Karpas-422 (cell line): ENCODE data around the gene SEMA3D. TPM values are rescaled to one million over a fixed set of nuclear protein-coding genes. Genes with fewer than 3 reads are reported as not detected.

Source experiments
- DNase-seq: peaks from one replicate; pipeline ENCODE4 v3.0.0-alpha.2; 2015
- H2AFZ ChIP-seq: fragments of 200-600 bp; sonication (generic); 2 replicates; pipeline ENCODE4 v1.6.1; 2014; ENCODE audit warnings: antibody characterized with exemption, low read length, mixed read lengths
- H3K27ac ChIP-seq: fragments of 200-600 bp; sonication (generic); 2 replicates; pipeline ENCODE4 v1.5.1; 2014; ENCODE audit warnings: mild to moderate bottlenecking, low read length, moderate library complexity
- H3K27me3 ChIP-seq: fragments of 200-600 bp; sonication (generic); 2 replicates; pipeline ENCODE4 v1.6.1; 2014; ENCODE audit warnings: low read length, mixed read lengths
- H3K36me3 ChIP-seq: fragments of 200-600 bp; sonication (generic); 2 replicates; pipeline ENCODE4 v1.6.1; 2014; ENCODE audit warnings: low read length, mixed read lengths; ENCODE audit not compliant: insufficient read depth
- H3K4me1 ChIP-seq: fragments of 200-600 bp; sonication (generic); 2 replicates; pipeline ENCODE4 v1.6.1; 2014; ENCODE audit warnings: mild to moderate bottlenecking, low read length, mixed read lengths
- H3K4me2 ChIP-seq: fragments of 200-600 bp; sonication (generic); 2 replicates; pipeline ENCODE4 v1.6.1; 2014; ENCODE audit warnings: low read length, low read depth, mild to moderate bottlenecking; ENCODE audit not compliant: poor library complexity, severe bottlenecking
- H3K4me3 ChIP-seq: fragments of 200-600 bp; sonication (generic); 2 replicates; pipeline ENCODE4 v1.5.1; 2014; ENCODE audit warnings: mild to moderate bottlenecking, antibody characterized with exemption, low read length, mixed read lengths
- H3K79me2 ChIP-seq: fragments of 200-600 bp; sonication (generic); 2 replicates; pipeline ENCODE4 v1.6.1; 2014; ENCODE audit warnings: mild to moderate bottlenecking, low read length, mixed read lengths
- H3K9ac ChIP-seq: fragments of 200-600 bp; sonication (generic); 2 replicates; pipeline ENCODE4 v1.6.0; 2014; ENCODE audit warnings: low read length
- H3K9me2 ChIP-seq: fragments of 200-600 bp; sonication (generic), shearing (Covaris generic); replicated peaks from 2 replicates; pipeline ENCODE4 v1.6.0; 2014; ENCODE audit warnings: mild to moderate bottlenecking, low read length, moderate library complexity; ENCODE audit not compliant: insufficient read depth
- H3K9me3 ChIP-seq: fragments of 300-700, 200-600 bp; sonication (generic); 2 replicates; pipeline ENCODE4 v1.6.1; 2014; ENCODE audit warnings: low read length, mixed read lengths
- H4K20me1 ChIP-seq: fragments of 200-600 bp; sonication (generic); 2 replicates; pipeline ENCODE4 v1.6.1; 2014; ENCODE audit warnings: mild to moderate bottlenecking, antibody characterized with exemption, low read length, low read depth; ENCODE audit not compliant: insufficient read depth
- total RNA-seq: library from RNA; depleted of rRNA; stranded (reverse); fragments of >200 nt; shearing (Covaris generic); gene quantifications from 2 replicates; pipeline ENCODE4 v1.2.3, GENCODE V29; 2014; ENCODE audit warnings: low replicate concordance

The SEMA3D gene
- total RNA-seq, 1 experiment from 2014 or later = not detected

DNA sequence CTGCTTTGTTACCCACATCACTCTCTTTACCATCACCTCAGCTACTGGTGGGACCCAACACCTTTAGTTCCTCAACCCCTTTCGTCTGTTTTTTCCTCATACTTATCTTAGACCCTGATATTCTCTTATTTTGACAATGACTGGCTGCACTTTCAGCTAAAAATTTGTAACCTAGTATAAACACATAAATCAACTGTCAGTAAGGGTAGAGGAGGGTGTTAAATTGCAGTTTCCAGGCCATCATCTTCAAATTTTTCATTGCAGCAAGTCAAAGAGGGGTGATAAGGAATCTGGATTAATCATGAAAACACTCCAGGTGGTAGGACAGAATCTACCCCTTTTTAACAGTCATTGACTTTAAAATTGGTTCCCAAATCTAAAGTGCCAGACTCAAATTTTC is 27.9 kb downstream of the SEMA3D start:
- Histone ChIP-seq H3K27ac (no peak overlapping the region), H3K4me3 (no peak overlapping the region), H3K27me3 (no peaks in the 10 kb centered on the region), H3K9ac (no peak overlapping the region), H2AFZ (no peak overlapping the region), H4K20me1 (no peaks in the 10 kb centered on the region), H3K36me3 (no peaks in the 10 kb centered on the region), H3K4me1 (no peaks in the 10 kb centered on the region), H3K9me2 (no peaks in the 10 kb centered on the region), H3K9me3 (peaks cover 22% of the 10 kb centered on the region), H3K79me2 (no peaks in the 10 kb centered on the region), H3K4me2 (no peak overlapping the region)
- DNase-seq = no peak

DNA sequence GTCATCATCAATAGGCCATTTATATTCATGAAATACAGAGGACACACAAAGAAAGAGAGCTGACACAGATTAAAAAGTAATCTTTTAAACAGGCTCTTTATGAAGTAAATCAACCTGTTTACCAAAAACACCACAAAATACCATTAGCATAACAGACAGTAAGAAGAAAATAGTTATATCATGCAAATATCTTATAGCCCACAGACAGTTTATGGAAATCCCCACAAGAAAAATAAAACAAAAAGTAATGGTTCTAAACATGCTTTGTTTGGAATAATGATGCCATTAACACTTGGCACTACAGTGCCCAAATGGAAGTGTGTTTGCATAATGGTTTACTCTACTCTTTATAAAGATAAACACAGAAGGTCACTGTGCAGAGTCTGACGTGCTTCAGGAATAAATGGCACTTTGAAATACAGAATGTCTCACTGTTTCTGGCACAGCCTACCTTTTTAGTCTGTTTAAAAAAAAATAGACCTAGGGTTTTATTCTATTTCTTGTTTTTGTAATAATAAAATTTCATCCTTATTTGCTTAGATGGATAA is 30.1 kb downstream of the SEMA3D start:
- H3K4me1 ChIP-seq = no peaks in the 10 kb centered on the region
- no peak for DNase-seq
- no peak overlapping the region for H3K4me2 ChIP-seq
- no peak overlapping the region for H3K4me3 ChIP-seq
- H3K9ac ChIP-seq = no peak overlapping the region
- H4K20me1 ChIP-seq = no peaks in the 10 kb centered on the region
- no peak overlapping the region for H3K27ac ChIP-seq
- peaks cover 37% of the 10 kb centered on the region for H3K9me3 ChIP-seq
- H3K27me3 ChIP-seq = no peaks in the 10 kb centered on the region
- no peaks in the 10 kb centered on the region for H3K36me3 ChIP-seq
- H3K79me2 ChIP-seq = no peaks in the 10 kb centered on the region
- no peaks in the 10 kb centered on the region for H3K9me2 ChIP-seq
- H2AFZ ChIP-seq = no peak overlapping the region

DNA sequence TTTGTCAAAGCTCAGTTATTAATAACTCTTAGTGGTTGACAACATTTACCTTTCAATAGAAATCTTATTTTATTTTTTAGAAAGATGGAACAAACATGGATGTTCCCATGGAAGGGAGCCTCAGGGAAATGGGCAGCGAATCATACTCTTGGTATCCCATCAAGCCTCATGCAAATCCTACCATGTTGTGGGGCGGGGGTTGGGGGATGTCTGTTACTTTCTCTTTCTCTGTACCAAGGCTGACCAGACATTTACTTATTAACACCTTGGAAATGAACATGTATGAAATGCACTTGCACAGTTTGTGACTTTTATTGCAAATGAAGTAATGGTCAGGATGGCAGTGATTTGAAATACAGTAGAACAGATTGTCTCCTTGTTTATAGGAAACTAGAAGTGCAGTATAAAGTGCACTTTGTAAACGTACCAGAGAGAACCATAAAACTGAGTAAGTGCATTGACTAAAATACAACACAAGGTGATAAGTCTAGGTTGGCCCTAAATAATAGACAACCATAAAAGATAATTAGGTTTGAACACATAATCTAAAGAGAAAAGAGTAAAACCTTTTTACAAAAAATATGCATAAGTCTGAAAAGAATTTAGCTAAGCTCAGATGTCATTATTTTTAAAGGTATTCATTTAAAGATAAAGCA is 32.4 kb downstream of the SEMA3D start:
- no peaks in the 10 kb centered on the region for H3K27me3 ChIP-seq
- H2AFZ ChIP-seq = no peak overlapping the region
- H3K27ac ChIP-seq = no peak overlapping the region
- H3K4me1 ChIP-seq = no peaks in the 10 kb centered on the region
- H3K36me3 ChIP-seq = no peaks in the 10 kb centered on the region
- H3K9me3 ChIP-seq = peaks cover 39% of the 10 kb centered on the region
- no peak overlapping the region for H3K9ac ChIP-seq
- H3K9me2 ChIP-seq = no peaks in the 10 kb centered on the region
- DNase-seq = no peak
- H3K79me2 ChIP-seq = no peaks in the 10 kb centered on the region
- no peaks in the 10 kb centered on the region for H4K20me1 ChIP-seq
- H3K4me3 ChIP-seq = no peak overlapping the region
- no peak overlapping the region for H3K4me2 ChIP-seq

DNA sequence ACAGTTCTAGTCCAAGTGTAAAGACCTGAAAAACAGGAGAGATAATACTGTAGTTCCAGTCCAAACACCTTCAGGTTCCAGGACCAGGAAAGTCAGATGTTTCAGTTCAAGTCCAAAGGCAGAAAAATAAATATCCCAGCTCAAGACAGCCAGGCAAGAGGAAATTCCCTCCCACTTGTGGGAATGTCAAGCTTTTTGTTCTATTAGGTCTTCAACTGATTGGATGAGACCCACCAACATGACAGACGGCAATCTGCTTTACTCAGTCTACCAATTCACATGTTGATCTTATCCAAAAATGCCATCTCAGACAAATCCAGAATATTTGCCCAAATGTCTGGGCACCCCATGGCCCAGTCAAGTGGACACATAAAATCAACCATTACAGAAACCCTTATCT is 33.1 kb downstream of the SEMA3D start:
- Histone ChIP-seq H3K27me3 (no peaks in the 10 kb centered on the region), H3K4me3 (no peak overlapping the region), H3K27ac (no peak overlapping the region), H3K9me2 (no peaks in the 10 kb centered on the region), H4K20me1 (no peaks in the 10 kb centered on the region), H3K79me2 (no peaks in the 10 kb centered on the region), H2AFZ (no peak overlapping the region), H3K9me3 (peaks cover 36% of the 10 kb centered on the region), H3K9ac (no peak overlapping the region), H3K4me2 (no peak overlapping the region), H3K4me1 (no peaks in the 10 kb centered on the region), H3K36me3 (no peaks in the 10 kb centered on the region)
- DNase-seq = no peak

DNA sequence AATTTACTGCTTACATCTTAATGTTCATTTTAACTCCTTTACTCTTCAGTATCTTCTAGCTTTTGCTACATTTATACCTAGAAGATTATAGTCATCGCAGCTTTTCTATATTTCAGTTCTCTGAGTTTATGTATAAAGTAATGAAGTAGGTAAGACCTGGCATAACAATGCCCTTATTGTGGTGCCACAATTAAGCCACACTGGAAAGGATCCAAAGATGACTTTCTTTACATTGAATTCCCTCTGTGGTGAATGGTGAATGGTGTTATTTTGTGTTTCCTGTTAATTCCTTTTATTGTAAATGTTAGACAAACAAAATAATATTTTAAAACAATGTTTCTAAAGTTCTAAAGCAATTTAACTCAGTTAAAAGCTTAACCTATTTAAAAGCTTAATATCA is 36.2 kb downstream of the SEMA3D start:
- H3K27me3 ChIP-seq = no peaks in the 10 kb centered on the region
- no peak overlapping the region for H2AFZ ChIP-seq
- H3K4me1 ChIP-seq = no peaks in the 10 kb centered on the region
- H4K20me1 ChIP-seq = no peaks in the 10 kb centered on the region
- H3K4me3 ChIP-seq = no peak overlapping the region
- H3K79me2 ChIP-seq = no peaks in the 10 kb centered on the region
- no peak overlapping the region for H3K4me2 ChIP-seq
- H3K36me3 ChIP-seq = no peaks in the 10 kb centered on the region
- peaks cover 36% of the 10 kb centered on the region for H3K9me3 ChIP-seq
- no peak overlapping the region for H3K27ac ChIP-seq
- no peaks in the 10 kb centered on the region for H3K9me2 ChIP-seq
- DNase-seq = no peak
- H3K9ac ChIP-seq = no peak overlapping the region

DNA sequence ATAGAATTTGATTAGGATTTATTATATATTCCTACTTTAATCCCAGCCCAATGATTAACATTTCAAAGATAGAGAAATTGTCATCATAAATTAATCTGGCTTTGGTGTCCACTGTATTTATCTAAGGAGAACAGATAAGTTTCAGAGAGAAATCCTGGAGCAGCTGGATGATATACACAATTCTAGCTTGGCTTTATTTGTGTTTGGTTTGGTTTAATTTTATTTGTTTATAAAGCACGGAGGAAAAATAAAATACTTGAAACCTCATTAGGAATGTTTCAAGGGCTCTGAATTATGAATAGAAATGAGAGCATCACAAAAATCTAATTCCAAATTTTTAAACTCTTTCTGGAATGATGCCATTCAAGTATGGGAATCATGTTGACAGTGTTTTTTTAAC is 42.1 kb downstream of the SEMA3D start:
- H3K4me2 ChIP-seq = no peak overlapping the region
- no peak overlapping the region for H3K4me3 ChIP-seq
- H3K9ac ChIP-seq = no peak overlapping the region
- H3K4me1 ChIP-seq = no peaks in the 10 kb centered on the region
- DNase-seq = no peak
- H3K36me3 ChIP-seq = no peaks in the 10 kb centered on the region
- H3K9me2 ChIP-seq = no peaks in the 10 kb centered on the region
- H4K20me1 ChIP-seq = no peaks in the 10 kb centered on the region
- no peaks in the 10 kb centered on the region for H3K79me2 ChIP-seq
- no peak overlapping the region for H2AFZ ChIP-seq
- H3K27me3 ChIP-seq = no peaks in the 10 kb centered on the region
- peaks cover 19% of the 10 kb centered on the region; the same call in 1 of the 2 replicates for H3K9me3 ChIP-seq
- H3K27ac ChIP-seq = no peak overlapping the region

DNA sequence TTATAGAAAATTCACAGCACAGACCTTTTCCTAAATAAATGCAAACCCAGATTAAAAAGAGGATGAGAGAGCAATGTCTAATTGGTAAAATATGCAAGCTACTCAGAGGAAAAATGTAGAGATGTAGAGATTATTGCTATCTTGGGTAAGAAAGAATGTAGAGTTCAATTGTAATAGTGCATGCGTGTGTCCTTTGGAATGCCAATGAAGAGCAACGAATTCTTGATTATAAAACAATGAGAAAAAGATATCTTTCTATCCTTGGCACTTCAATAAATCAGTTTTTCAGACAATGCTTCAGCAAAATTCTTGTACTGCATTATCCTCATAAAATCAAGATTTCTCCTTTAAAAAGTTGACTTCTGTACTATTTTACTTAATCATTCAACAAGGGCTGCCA is 50.9 kb downstream of the SEMA3D start:
- Histone ChIP-seq H3K27me3 (no peaks in the 10 kb centered on the region), H3K4me1 (no peaks in the 10 kb centered on the region), H3K9me3 (peaks cover 21% of the 10 kb centered on the region), H3K36me3 (no peaks in the 10 kb centered on the region), H4K20me1 (no peaks in the 10 kb centered on the region), H3K79me2 (no peaks in the 10 kb centered on the region), H3K4me2 (no peak overlapping the region), H2AFZ (no peak overlapping the region), H3K9me2 (no peaks in the 10 kb centered on the region), H3K27ac (no peak overlapping the region), H3K9ac (no peak overlapping the region), H3K4me3 (no peak overlapping the region)
- no peak for DNase-seq

DNA sequence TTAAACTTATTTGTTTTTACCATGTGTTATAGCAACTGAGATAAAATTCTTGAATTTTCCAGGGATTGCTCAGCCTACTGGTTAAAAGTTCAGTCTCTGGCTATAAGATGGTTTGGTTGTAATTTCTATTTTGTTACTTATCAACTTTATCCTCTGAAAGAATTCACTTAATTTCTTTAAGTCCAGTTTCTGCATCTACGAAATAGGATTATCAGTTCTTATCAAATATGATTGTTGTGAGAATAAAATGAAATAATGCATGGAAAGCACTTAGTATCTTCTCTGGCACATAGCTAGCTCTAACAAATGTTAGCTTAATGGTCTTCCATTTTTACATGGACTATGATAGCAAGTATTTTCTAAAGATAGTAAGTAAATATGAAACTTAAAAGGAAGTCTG is 53.3 kb downstream of the SEMA3D start:
- no peak overlapping the region for H2AFZ ChIP-seq
- H3K27me3 ChIP-seq = no peaks in the 10 kb centered on the region
- no peak for DNase-seq
- no peak overlapping the region for H3K4me3 ChIP-seq
- H3K9me2 ChIP-seq = no peaks in the 10 kb centered on the region
- no peaks in the 10 kb centered on the region for H3K36me3 ChIP-seq
- no peak overlapping the region for H3K27ac ChIP-seq
- no peaks in the 10 kb centered on the region for H4K20me1 ChIP-seq
- no peak overlapping the region for H3K4me2 ChIP-seq
- H3K9ac ChIP-seq = no peak overlapping the region
- H3K79me2 ChIP-seq = no peaks in the 10 kb centered on the region
- no peaks in the 10 kb centered on the region for H3K4me1 ChIP-seq
- H3K9me3 ChIP-seq = peaks cover 19% of the 10 kb centered on the region
